GM18499 (cell line): ENCODE measurements around the gene EXOC4.

ENCODE experiments used
- ATAC-seq: cut with Tn5 transposase; IDR thresholded peaks from one replicate; pipeline ENCODE4 v1.9.1; 2021; ENCODE audit warnings: moderate number of reproducible peaks; ENCODE audit not compliant: insufficient read depth, unreplicated experiment

EXOC4 gene

GRCh38 chr7:133683182-133683454, 430.2 kb downstream of the EXOC4 start:
- ATAC-seq = no peak

- no peak for ATAC-seq
Observed at GRCh38 chr7:133688483-133689239, 435.8 kb downstream of the EXOC4 start.

- no peak for ATAC-seq
Observed at GRCh38 chr7:133690740-133691139, 437.9 kb downstream of the EXOC4 start.

GRCh38 chr7:133691727-133692610, 439.1 kb downstream of the EXOC4 start:
- ATAC-seq = no peak

GRCh38 chr7:133693281-133693680, 440.4 kb downstream of the EXOC4 start:
- ATAC-seq = no peak

- no peak for ATAC-seq
Observed at GRCh38 chr7:133696056-133696455, 443.2 kb downstream of the EXOC4 start.

GRCh38 chr7:133697585-133697984, 444.7 kb downstream of the EXOC4 start:
- ATAC-seq = no peak

GRCh38 chr7:133698127-133698526, 445.2 kb downstream of the EXOC4 start:
- no peak for ATAC-seq

GRCh38 chr7:133699386-133699785, 446.5 kb downstream of the EXOC4 start:
- ATAC-seq = no peak

- no peak for ATAC-seq
Observed at GRCh38 chr7:133702078-133702477, 449.2 kb downstream of the EXOC4 start.

- ATAC-seq = no peak
Observed at GRCh38 chr7:133702960-133703359, 450.1 kb downstream of the EXOC4 start.

- no peak for ATAC-seq
Observed at GRCh38 chr7:133703547-133703946, 450.7 kb downstream of the EXOC4 start.

- ATAC-seq = no peak
Observed at GRCh38 chr7:133704453-133704852, 451.6 kb downstream of the EXOC4 start.

- no peak for ATAC-seq
Observed at GRCh38 chr7:133705596-133705995, 452.7 kb downstream of the EXOC4 start.

- ATAC-seq = no peak
Observed at GRCh38 chr7:133706016-133706415, 453.1 kb downstream of the EXOC4 start.

- ATAC-seq = no peak
Observed at GRCh38 chr7:133709036-133709880, 456.4 kb downstream of the EXOC4 start.

GRCh38 chr7:133712544-133712943, 459.7 kb downstream of the EXOC4 start:
- ATAC-seq = no peak

GRCh38 chr7:133714654-133715053, 461.8 kb downstream of the EXOC4 start:
- ATAC-seq = no peak

GRCh38 chr7:133718131-133718530, 465.3 kb downstream of the EXOC4 start:
- no peak for ATAC-seq

GRCh38 chr7:133723044-133723443, 470.2 kb downstream of the EXOC4 start:
- no peak for ATAC-seq

GRCh38 chr7:133724148-133724547, 471.3 kb downstream of the EXOC4 start:
- no peak for ATAC-seq
